Stimulated activated CD4-positive, alpha-beta T cell treated with anti-CD3 and anti-CD28 coated beads, TNF-alpha, amount 100 ng/mL, for 48 hours (primary cell): ENCODE results near the gene KCND3.
"Not testable (repeated sequence)": the region's sequence is repeated elsewhere in the genome, so short reads cannot be mapped to it uniquely, and the experiment has no call there.

ENCODE experiments used
- DNase-seq, 3 donors: peaks; one replicate each; pipeline ENCODE4 v3.0.0-alpha.2; 2020; ENCODE audit warnings: low read depth in 3 of 3

Gene KCND3

GRCh38 chr1:111813440-111814304 is 175.8 kb downstream of the KCND3 start:
- no peak for DNase-seq

- no peak for DNase-seq
Observed at GRCh38 chr1:111812306-111812705, 177.2 kb downstream of the KCND3 start.

DNA sequence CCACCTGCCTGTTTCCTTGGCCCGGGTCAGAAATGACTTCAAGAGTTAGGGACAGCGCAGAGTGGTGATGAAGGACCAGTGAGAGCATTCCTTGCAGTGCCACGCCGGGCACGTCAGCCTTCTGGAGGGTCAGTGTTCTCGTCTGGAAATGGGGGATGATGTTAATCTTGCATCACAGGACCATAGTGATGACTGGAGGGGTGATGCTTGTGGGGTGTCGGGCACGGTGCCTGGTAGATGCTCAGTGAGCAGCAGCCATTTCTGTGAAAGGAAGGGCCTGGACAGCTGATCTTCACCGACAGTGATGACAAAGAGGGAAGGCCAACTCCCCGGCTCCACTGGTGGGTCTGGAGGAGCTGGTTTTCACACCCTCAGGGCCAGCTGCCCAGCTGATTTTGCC is 177.6 kb downstream of the KCND3 start:
- DNase-seq, result no peak

GRCh38 chr1:111805251-111805650 is 184.2 kb downstream of the KCND3 start:
- no peak for DNase-seq

DNA sequence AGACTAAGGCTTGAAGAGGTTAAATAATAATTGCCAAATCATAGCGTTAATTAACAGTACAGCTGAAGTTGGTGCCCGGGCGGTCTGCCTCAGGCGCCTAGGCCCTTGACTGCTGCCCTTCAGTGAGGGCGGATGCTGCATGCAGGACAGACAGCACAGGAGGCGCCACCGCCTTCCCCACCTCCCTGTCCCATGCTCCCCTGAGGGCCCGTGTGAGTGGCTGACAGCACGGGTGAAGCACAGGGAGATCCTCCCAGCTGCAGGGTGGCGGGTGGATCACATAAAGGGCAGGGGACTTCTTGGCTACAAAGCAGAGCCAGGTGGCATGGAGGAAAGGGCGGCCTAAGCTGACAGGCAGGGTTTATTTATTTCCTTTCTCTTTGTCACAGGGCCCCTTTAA is 184.7 kb downstream of the KCND3 start:
- no peak for DNase-seq

DNA sequence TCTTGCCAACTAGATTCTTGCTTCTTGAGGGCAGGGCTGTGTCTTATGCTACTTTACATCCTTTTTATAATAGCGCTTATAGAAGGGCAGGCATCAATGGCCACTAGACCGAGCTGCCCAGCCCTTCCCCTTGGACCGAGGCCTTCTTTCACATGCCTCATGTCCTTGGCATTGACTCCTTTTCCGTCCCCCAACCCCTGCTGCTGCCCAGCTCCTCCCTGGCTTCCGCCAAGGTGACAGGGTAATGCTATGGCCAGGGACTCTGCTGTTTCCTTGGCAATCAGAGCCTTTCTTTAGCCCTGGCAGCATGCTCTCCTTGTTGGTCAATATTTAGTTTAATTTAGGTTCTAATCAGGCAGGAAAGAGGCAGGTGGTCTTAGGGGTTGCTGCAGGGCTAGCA is 185.5 kb downstream of the KCND3 start:
- no peak for DNase-seq

DNA sequence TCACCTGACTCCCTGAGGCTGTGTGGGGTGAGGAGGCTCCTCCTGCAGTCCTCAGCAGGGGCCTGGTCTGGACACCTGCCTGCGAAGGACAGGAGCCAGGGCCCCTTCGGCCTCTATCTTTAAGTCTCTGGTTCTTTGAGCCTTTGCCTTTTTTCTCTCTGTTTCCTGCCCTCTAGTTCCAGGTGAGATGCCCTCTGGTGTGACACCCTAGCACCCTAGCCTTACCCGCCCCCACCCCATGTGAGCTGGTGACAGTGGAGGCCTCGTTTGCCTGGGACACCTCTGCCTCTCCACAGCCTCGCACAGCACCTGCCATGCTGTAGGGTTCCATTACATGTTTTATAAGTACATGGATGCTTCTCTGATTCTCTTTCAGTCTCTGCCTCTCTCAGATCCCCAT is 186.5 kb downstream of the KCND3 start:
- no peak for DNase-seq

- no peak for DNase-seq
Observed at GRCh38 chr1:111802110-111802509, 187.4 kb downstream of the KCND3 start.

DNA sequence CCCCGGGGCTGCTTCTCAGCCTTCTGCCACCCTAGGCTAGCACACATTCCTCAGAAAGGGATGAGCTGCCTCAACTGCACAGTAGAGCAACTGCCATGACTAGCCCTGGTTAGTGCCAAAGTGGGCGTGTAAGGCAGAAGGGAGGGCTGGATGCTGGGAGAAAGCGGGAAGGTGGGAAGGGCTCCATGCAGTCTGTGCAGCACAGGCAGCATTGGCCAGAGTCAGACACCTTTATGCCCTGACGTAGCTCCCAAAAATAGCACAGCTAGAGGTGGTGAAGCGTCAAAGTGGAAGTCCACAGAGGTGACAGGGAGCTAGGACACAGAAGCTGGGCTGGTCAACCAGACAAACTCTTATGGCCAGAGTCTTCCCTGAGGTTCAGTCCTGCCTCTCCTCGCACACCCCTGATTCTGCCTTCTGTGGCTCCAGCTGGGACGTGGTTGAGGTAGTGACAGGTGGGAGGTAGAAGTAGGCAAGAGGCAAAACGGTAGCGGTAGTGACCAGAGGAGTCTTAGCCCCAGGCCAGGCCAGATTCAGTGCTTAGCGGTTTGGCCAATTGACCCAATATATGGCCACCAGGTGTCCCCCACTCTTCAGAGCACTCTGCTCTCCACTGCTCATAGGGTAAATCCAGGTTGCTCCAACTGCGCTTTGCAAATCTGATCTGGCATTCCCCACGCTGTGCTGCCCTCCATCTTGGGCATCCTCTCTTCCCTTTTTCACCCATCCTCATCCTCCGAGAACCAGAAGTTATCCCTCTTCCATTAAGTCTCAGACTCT is 188.2 kb downstream of the KCND3 start:
- DNase-seq, result no peak

DNA sequence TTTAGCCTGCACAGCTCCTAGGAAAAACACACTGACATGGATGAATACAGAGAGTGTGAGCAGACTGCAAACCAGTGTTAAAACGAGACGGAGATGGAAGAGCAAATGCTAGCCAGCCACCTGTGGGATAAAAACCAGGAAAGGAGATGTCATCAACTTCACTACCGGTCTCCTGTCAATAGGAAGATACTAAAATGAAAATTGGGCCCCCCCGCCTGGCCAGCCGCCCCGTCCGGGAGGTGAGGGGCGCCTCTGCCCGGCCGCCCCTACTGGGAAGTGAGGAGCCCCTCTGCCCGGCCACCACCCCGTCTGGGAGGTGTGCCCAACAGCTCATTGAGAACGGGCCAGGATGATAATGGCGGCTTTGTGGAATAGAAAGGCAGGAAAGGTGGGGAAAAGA is 189.7 kb downstream of the KCND3 start:
- DNase-seq, result not testable (repeated sequence)

DNA sequence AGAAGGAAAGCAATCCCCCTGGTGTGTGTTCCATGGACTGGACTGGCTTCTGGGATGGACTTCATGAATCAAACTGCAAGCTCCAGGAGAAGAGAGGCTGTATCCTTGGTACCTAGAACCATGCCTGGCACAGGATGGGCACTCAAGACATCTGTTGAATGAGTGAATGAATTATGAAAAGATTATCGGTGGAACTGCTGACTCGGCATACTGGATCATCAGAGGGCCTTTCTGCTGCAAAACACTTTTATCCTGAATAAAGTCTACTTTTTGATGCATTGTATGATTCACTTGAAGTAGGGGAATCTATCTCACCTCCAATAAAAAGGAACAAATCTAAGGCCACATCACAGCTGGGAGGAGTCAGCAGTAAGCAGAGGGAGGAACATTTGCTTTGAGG is 190.9 kb downstream of the KCND3 start:
- no peak for DNase-seq

- DNase-seq, result no peak
Observed at GRCh38 chr1:111795401-111795800, 194.1 kb downstream of the KCND3 start.

- DNase-seq, result no peak
Observed at GRCh38 chr1:111793923-111794322, 195.5 kb downstream of the KCND3 start.

GRCh38 chr1:111792249-111792648 is 197.2 kb downstream of the KCND3 start:
- DNase-seq, result no peak

DNA sequence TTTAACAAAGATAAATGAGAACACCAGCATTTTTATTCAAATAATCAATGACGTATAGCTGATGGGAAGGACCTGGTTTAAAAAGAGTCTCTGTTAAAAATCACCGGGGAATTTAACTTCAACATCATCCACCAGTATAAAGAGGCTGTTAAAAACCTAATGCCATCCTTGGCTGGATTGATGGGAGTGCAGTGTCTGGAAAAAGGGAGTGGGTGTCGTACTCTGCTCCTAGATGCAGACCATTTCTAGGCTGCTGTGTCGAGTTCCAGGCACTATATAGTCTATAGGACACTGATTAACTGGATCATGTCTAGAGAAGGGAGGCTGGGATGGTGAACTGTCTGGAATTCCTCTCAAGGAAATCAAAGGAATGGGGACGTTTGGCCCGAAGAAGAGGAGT is 197.7 kb downstream of the KCND3 start:
- DNase-seq, result no peak

DNA sequence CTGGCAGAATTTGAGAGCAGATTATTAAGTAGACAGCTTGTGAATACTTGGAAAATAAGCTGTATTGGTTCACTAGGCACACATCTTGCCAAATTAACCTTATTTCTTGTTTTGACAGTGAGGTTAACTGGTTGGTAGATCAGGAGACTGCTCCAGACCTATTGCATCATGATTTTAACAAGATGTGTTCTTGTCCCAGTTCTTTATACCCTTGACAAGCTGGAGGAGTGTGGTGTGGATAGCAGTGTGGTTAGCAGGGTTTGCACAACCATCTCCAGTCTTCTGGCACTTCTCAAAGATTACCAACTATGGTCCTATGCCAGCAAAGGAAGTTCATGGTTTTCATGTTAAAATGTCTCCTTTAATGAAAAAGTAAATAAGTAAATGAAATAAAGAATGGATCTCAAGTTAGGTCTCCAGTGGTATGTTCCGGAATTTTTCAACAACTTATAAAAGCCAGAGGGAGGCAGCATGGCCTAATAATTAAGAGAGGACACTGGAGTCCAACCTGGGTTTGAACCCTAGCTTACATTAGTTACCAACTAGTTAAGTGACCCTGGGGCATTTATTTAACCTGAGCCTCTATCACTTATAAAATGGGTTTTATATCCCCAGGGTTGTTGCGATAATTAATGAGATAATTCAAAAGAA is 199.7 kb downstream of the KCND3 start:
- DNase-seq, result no peak

GRCh38 chr1:111789142-111789541 is 200.3 kb downstream of the KCND3 start:
- DNase-seq, result no peak

- no peak for DNase-seq
Observed at GRCh38 chr1:111786669-111787207, 202.7 kb downstream of the KCND3 start.

- DNase-seq, result no peak
Observed at GRCh38 chr1:111784273-111784901, 205.1 kb downstream of the KCND3 start.

DNA sequence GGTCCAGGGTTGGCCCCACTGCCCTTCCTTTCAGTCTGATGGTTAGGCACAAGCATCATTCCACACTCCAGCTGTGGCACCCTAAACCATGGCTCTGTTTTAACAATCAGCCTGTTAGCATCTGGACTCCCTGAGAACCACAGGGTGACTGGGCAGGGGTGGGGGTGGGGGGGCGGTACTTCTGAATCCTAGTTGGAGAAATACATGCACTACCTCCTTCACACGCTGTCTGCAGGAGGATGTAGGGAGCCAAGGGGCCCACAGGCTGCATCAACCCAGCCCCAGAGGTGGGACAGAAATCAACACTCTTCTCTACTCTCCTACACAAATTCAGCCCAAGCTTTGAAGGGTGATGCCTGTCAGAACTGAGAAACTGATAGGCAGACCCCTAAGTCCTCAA is 209.9 kb downstream of the KCND3 start:
- no peak for DNase-seq

- no peak for DNase-seq
Observed at GRCh38 chr1:111778541-111779051, 210.9 kb downstream of the KCND3 start.

DNA sequence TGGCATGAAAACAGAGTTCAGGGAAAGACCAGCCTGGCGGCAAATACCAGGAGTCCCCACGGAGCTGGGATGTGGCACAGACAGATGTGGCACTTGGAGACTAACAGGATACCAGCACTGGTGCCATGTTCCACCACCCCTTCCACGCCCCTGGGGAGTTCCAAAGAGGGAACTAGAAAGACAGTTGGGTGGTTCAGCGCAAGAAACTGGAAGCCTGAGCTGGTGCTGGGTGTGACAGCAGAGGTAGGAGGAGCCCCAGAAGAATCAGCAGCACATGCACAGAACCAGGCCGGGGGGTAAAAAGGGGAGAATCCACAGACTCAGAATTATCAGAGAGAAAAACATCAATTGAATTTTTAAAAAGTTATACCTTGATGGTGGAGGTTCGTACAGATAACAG is 211.4 kb downstream of the KCND3 start:
- DNase-seq, result no peak
